HepG2 (cell line): ENCODE measurements around the gene OBI1. TPM values are rescaled to one million over a fixed set of nuclear protein-coding genes. Genes with fewer than 3 reads are reported as not detected.

Experiments used
- ATAC-seq: fragments of 200-7000 bp; cut with Tn5 transposase; 3 replicates; pipeline ENCODE4 v1.9.1; 2020; ENCODE audit warnings: mild to moderate bottlenecking, moderate library complexity
- BruUV-seq: library from RNA; stranded (reverse); fragments of 400-500 nt; replicated peaks from 2 replicates; lab custom pipeline; 2021; lab: Mats Ljungman, UMichigan
- CTCF ChIA-PET: fragments of 300-600 bp; formaldehyde crosslinking; extraction: SDS; loops from one replicate; lab custom pipeline; 2021; ENCODE audit warnings: low total read pairs, inconsistent platforms, low intra/inter-chr PET ratio; lab: Yijun Ruan, JAX
- POLR2A ChIA-PET: fragments of 350-600 bp; sonication (Branson Sonifier 250); formaldehyde crosslinking; loops from one replicate; lab custom pipeline; 2020; ENCODE audit warnings: antibody characterized with exemption, inconsistent platforms; lab: Yijun Ruan, JAX
- DNase-seq: peaks from one replicate; pipeline ENCODE4 v3.0.0-alpha.2; 2015; ENCODE audit warnings: low spot score
- FAIRE-seq: peaks from 3 replicates; lab custom pipeline; 2011; peaks lifted over from hg19 to GRCh38; lab: Jason Lieb, UNC
- H2AFZ ChIP-seq: one replicate; pipeline ENCODE4 v1.6.1; 2011; ENCODE audit warnings: low read length, inconsistent platforms
- H3K27ac ChIP-seq: fragments of 300-600 bp; 3 replicates; pipeline ENCODE4 v1.8.0; 2011; ENCODE audit warnings: mixed run types, mild to moderate bottlenecking, mixed read lengths, low read length, inconsistent platforms; ENCODE audit not compliant: insufficient read depth; ENCODE audit errors: extremely low read length
- H3K27me3 ChIP-seq, 2 experiments: fragments of 200-600 bp in 1 of 2; 2 replicates in 1 of 2; 3 replicates in 1 of 2; pipeline versions ENCODE4 v1.6.0 to v1.8.0; 2011; ENCODE audit warnings: low read length in 2 of 2, mild to moderate bottlenecking in 2 of 2, moderate library complexity in 2 of 2, inconsistent platforms in 1 of 2; ENCODE audit not compliant: insufficient read depth in 2 of 2, control insufficient read depth in 1 of 2
- H3K36me3 ChIP-seq, 2 experiments: fragments of 200-600 bp in 1 of 2; replicated peaks in 1 of 2; 2 replicates in 1 of 2; 3 replicates in 1 of 2; pipeline versions ENCODE4 v1.5.1 to v1.8.0; 2011; ENCODE audit warnings: low read length in 2 of 2, inconsistent platforms in 1 of 2; ENCODE audit not compliant: insufficient read depth in 2 of 2, control insufficient read depth in 1 of 2
- H3K4me1 ChIP-seq: 2 replicates; pipeline ENCODE4 v1.5.1; 2012; ENCODE audit warnings: low read length, inconsistent platforms; ENCODE audit not compliant: insufficient read depth
- H3K4me2 ChIP-seq: 2 replicates; pipeline ENCODE4 v1.6.0; 2011; ENCODE audit warnings: low read depth, low read length, inconsistent platforms
- H3K4me3 ChIP-seq, 3 experiments: fragments of 200-600 bp in 1 of 3; sonication (generic), shearing (Covaris generic) in 1 of 3; replicated peaks in 1 of 3; 2 replicates each; pipeline ENCODE4 v1.5.1; 2011 to 2016; ENCODE audit warnings: low read length in 3 of 3, inconsistent platforms in 2 of 3, low read depth in 2 of 3, mild to moderate bottlenecking in 2 of 3, control low read depth in 1 of 3, mixed read lengths in 1 of 3; ENCODE audit not compliant: insufficient read depth in 1 of 3
- H3K79me2 ChIP-seq: one replicate; pipeline ENCODE4 v1.6.1; 2011; ENCODE audit warnings: low read length, inconsistent platforms; ENCODE audit not compliant: insufficient read depth
- H3K9ac ChIP-seq: 2 replicates; pipeline ENCODE4 v1.6.0; 2011; ENCODE audit warnings: mild to moderate bottlenecking, low read depth, low read length, inconsistent platforms; ENCODE audit not compliant: insufficient read depth
- H3K9me3 ChIP-seq: 2 replicates; pipeline ENCODE4 v1.5.1; 2012; ENCODE audit warnings: mild to moderate bottlenecking, low read length
- H4K20me1 ChIP-seq: 2 replicates; pipeline ENCODE4 v1.6.0; 2011; ENCODE audit warnings: inconsistent platforms, mild to moderate bottlenecking, low read length, moderate library complexity; ENCODE audit not compliant: insufficient read depth
- CENPX ChIP-seq: sonication (generic); formaldehyde crosslinking; IDR thresholded peaks from 2 replicates; pipeline ENCODE4 v1.9.0; 2021; ENCODE audit warnings: mild to moderate bottlenecking, missing genetic modification reagents, moderate library complexity
- DRAP1 ChIP-seq: IDR thresholded peaks from 2 replicates; pipeline ENCODE4 v1.6.1; 2016; ENCODE audit warnings: missing genetic modification reagents, missing compliant biosample characterization
- HNRNPLL ChIP-seq: fragments of 200-400 bp; formaldehyde crosslinking; IDR thresholded peaks from 2 replicates; pipeline ENCODE4 v1.6.1; 2017; ENCODE audit warnings: mild to moderate bottlenecking, low read depth, low read length; ENCODE audit not compliant: poor library complexity, severe bottlenecking
- RBM39 ChIP-seq: fragments of 200-400 bp; formaldehyde crosslinking; IDR thresholded peaks from one replicate; pipeline ENCODE4 v1.6.1; 2018; ENCODE audit warnings: antibody characterized with exemption, mild to moderate bottlenecking, low read depth, low read length; ENCODE audit not compliant: poor library complexity, severe bottlenecking
- RFXAP ChIP-seq: sonication (generic); formaldehyde crosslinking; IDR thresholded peaks from 2 replicates; pipeline ENCODE4 v1.4.0; 2020; ENCODE audit warnings: missing genetic modification reagents, borderline replicate concordance
- SMC3 ChIP-seq: IDR thresholded peaks from 2 replicates; pipeline ENCODE4 v1.6.1; 2011; ENCODE audit warnings: low read length, improper control_type of control experiment
- UBTF ChIP-seq: sonication (generic); formaldehyde crosslinking; IDR thresholded peaks from 2 replicates; pipeline ENCODE4 v1.4.0; 2020; ENCODE audit warnings: mild to moderate bottlenecking, missing genetic modification reagents
- ZFP82 ChIP-seq: sonication (generic); formaldehyde crosslinking; IDR thresholded peaks from 2 replicates; pipeline ENCODE4 v1.5.1; 2020; ENCODE audit warnings: mild to moderate bottlenecking, missing genetic modification reagents, borderline replicate concordance
- ZNF33A ChIP-seq: sonication (generic); formaldehyde crosslinking; IDR thresholded peaks from 2 replicates; pipeline ENCODE4 v1.5.1; 2020; ENCODE audit warnings: missing genetic modification reagents, mild to moderate bottlenecking, moderate library complexity, borderline replicate concordance
- ZNF501 ChIP-seq: sonication (generic); formaldehyde crosslinking; IDR thresholded peaks from 2 replicates; pipeline ENCODE4 v1.5.1; 2020; ENCODE audit warnings: mild to moderate bottlenecking, moderate library complexity, missing genetic modification reagents
- WGBS: methylation state at CpG from one replicate; pipeline ENCODE4 v1.1.6; 2017; ENCODE audit warnings: low lambda C conversion rate; 5-methylcytosine and 5-hydroxymethylcytosine counted together
- in situ Hi-C: cut with HindIII; loops from 2 replicates; pipeline ENCODE4 v1.10.0; 2017; ENCODE audit warnings: low pct_unique_long_range_greater_than_20kb; ENCODE audit not compliant: extremely low pct_ligation_motif_present
- intact Hi-C: fragments of 100-400 bp; cut with micrococcal nuclease; formaldehyde crosslinking; loops from one replicate; pipeline ENCODE4 v1.10.0; 2022; ENCODE audit not compliant: unreplicated experiment
- polyA plus RNA-seq, 8 experiments: library from polyadenylated mRNA; depleted of rRNA in 3 of 8; stranded (reverse) in 7 of 8; unstranded in 1 of 8; fragments of >200 nt; fragmentation: Illumina TruSeq in 4 of 8; extraction: Trizol in 4 of 8; gene quantifications; 2 replicates each; pipeline versions ENCODE4 v1.2.1 to v1.2.3, GENCODE V29; 2011 to 2016; ENCODE audit warnings: low read depth in 4 of 8, missing spikeins in 1 of 8, mixed read lengths in 1 of 8; ENCODE audit not compliant: insufficient read depth in 1 of 8
- total RNA-seq, 5 experiments: library from RNA; depleted of rRNA; stranded (reverse); fragments of >200 nt; fragmentation: Illumina TruSeq; extraction: Trizol; gene quantifications; 2 replicates each; pipeline ENCODE4 v1.2.3, GENCODE V29; 2016; ENCODE audit warnings: low read depth in 1 of 5
- TF ChIP-seq, protein P1 (sequence below): IDR thresholded peaks from 2 replicates; pipeline ENCODE4 v1.6.1; 2016

Gene OBI1
- total and polyA plus RNA-seq, 2 of the 13 experiments (the other 11 are each of a cell fraction or from before 2014, with no cell fraction given) = 7.8 to 23.5 TPM

- no peak for FAIRE-seq
- Histone ChIP-seq H3K27ac (no peak overlapping the region), H3K36me3 (no peaks in the 10 kb centered on the region), H4K20me1 (no peaks in the 10 kb centered on the region; the same call in 1 of the 2 replicates), H3K9ac (0 out of 2 replicates have a peak overlapping the region, but pooled peaks have one; percentile 17), H3K4me1 (peaks cover 33% of the 10 kb centered on the region), H2AFZ (no peak overlapping the region), H3K9me3 (no peaks in the 10 kb centered on the region), H3K79me2 (no peaks in the 10 kb centered on the region), H3K4me3 (peak overlapping the region; percentile 58 to 73 (median 69)), H3K4me2 (peak overlapping the region; percentile 88), H3K27me3 (peaks cover 3 to 62% of the 10 kb centered on the region in 2 experiments)
- no TSS peak for BruUV-seq
- peak; percentile 42 for ATAC-seq
- in situ Hi-C loops = no loop called here
- POLR2A ChIA-PET = no interaction called here
- under 1% methylated on average over 29 of the region's 54 CpGs for WGBS
- CTCF ChIA-PET = no interaction called here
- no peak for DNase-seq
- intact Hi-C loops = loop anchor here (2.0 kb wide), 1 partner anchor 38 kb away; no protein-coding TSS in a partner anchor
- TF ChIP-seq HNRNPLL (peak; percentile 16), CENPX (CRISPR knock-in tag) (no peak), SMC3 (no peak), ZNF33A (CRISPR knock-in tag) (no peak), ZNF501 (no peak), DRAP1 (no peak), RFXAP (CRISPR knock-in tag) (no peak), UBTF (CRISPR knock-in tag) (0 out of 2 replicates have a peak, but pooled peaks have one; percentile 14), RBM39 (peak; percentile 33), ZFP82 (CRISPR knock-in tag) (no peak)
- TF ChIP-seq, protein P1, sequence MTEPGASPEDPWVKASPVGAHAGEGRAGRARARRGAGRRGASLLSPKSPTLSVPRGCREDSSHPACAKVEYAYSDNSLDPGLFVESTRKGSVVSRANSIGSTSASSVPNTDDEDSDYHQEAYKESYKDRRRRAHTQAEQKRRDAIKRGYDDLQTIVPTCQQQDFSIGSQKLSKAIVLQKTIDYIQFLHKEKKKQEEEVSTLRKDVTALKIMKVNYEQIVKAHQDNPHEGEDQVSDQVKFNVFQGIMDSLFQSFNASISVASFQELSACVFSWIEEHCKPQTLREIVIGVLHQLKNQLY (CRISPR knock-in tag) = no peak
These were observed 50.1 kb downstream of the OBI1 start for GRCh38 chr13:78608688-78609463.
